Ishikawa (cell line): ENCODE results near the gene CYTH4.

Experiments used
- CEBPB ChIP-seq: IDR thresholded peaks from 2 replicates; pipeline ENCODE4 v1.6.1; 2012
- CREB1 ChIP-seq: IDR thresholded peaks from 2 replicates; pipeline ENCODE4 v1.6.1; 2012; ENCODE audit warnings: low read depth
- EGR1 ChIP-seq: IDR thresholded peaks from 2 replicates; pipeline ENCODE4 v1.6.1; 2012
- EP300 ChIP-seq: IDR thresholded peaks from 2 replicates; pipeline ENCODE4 v1.6.1; 2012; ENCODE audit warnings: borderline replicate concordance
- FOXM1 ChIP-seq: IDR thresholded peaks from 2 replicates; pipeline ENCODE4 v1.6.1; 2012; ENCODE audit warnings: low read depth, borderline replicate concordance
- MAX ChIP-seq: IDR thresholded peaks from 2 replicates; pipeline ENCODE4 v1.6.1; 2012
- NFIC ChIP-seq: IDR thresholded peaks from 2 replicates; pipeline ENCODE4 v1.6.1; 2012
- RAD21 ChIP-seq: IDR thresholded peaks from 2 replicates; pipeline ENCODE4 v1.6.1; 2012; ENCODE audit warnings: low read depth
- TAF1 ChIP-seq: IDR thresholded peaks from 2 replicates; pipeline ENCODE4 v1.6.1; 2012; ENCODE audit warnings: low read depth, mild to moderate bottlenecking
- TCF12 ChIP-seq: IDR thresholded peaks from 2 replicates; pipeline ENCODE4 v1.6.1; 2012; ENCODE audit warnings: low read depth
- TEAD4 ChIP-seq: IDR thresholded peaks from 2 replicates; pipeline ENCODE4 v1.6.1; 2012
- YY1 ChIP-seq: IDR thresholded peaks from 2 replicates; pipeline ENCODE4 v1.6.1; 2012; ENCODE audit warnings: low read depth
- ZBTB7A ChIP-seq: IDR thresholded peaks from 2 replicates; pipeline ENCODE4 v1.6.1; 2012; ENCODE audit warnings: low read depth
- TF ChIP-seq, protein P1 (sequence below): IDR thresholded peaks from 2 replicates; pipeline ENCODE4 v1.6.1; 2012; ENCODE audit warnings: low read depth, mild to moderate bottlenecking
- TF ChIP-seq, protein P2 (sequence below): IDR thresholded peaks from 2 replicates; pipeline ENCODE4 v1.6.1; 2012

Gene CYTH4

GRCh38 chr22:37346505-37346895, 64.2 kb downstream of the CYTH4 start:
- TF ChIP-seq, protein P1, sequence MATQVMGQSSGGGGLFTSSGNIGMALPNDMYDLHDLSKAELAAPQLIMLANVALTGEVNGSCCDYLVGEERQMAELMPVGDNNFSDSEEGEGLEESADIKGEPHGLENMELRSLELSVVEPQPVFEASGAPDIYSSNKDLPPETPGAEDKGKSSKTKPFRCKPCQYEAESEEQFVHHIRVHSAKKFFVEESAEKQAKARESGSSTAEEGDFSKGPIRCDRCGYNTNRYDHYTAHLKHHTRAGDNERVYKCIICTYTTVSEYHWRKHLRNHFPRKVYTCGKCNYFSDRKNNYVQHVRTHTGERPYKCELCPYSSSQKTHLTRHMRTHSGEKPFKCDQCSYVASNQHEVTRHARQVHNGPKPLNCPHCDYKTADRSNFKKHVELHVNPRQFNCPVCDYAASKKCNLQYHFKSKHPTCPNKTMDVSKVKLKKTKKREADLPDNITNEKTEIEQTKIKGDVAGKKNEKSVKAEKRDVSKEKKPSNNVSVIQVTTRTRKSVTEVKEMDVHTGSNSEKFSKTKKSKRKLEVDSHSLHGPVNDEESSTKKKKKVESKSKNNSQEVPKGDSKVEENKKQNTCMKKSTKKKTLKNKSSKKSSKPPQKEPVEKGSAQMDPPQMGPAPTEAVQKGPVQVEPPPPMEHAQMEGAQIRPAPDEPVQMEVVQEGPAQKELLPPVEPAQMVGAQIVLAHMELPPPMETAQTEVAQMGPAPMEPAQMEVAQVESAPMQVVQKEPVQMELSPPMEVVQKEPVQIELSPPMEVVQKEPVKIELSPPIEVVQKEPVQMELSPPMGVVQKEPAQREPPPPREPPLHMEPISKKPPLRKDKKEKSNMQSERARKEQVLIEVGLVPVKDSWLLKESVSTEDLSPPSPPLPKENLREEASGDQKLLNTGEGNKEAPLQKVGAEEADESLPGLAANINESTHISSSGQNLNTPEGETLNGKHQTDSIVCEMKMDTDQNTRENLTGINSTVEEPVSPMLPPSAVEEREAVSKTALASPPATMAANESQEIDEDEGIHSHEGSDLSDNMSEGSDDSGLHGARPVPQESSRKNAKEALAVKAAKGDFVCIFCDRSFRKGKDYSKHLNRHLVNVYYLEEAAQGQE: no peak
- TF ChIP-seq CREB1 (no peak), NFIC (no peak), TCF12 (no peak), RAD21 (no peak), CEBPB (no peak), MAX (no peak), ZBTB7A (no peak), EGR1 (no peak), TAF1 (no peak), FOXM1 (no peak), YY1 (no peak), TEAD4 (no peak), EP300 (no peak)
- TF ChIP-seq, protein P2, sequence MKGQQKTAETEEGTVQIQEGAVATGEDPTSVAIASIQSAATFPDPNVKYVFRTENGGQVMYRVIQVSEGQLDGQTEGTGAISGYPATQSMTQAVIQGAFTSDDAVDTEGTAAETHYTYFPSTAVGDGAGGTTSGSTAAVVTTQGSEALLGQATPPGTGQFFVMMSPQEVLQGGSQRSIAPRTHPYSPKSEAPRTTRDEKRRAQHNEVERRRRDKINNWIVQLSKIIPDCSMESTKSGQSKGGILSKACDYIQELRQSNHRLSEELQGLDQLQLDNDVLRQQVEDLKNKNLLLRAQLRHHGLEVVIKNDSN: no peak

GRCh38 chr22:37349043-37349814, 66.9 kb downstream of the CYTH4 start:
- TF ChIP-seq RAD21: no peak
- no peak for TF ChIP-seq TEAD4
- TF ChIP-seq, protein P1: no peak
- TF ChIP-seq TAF1: no peak
- TF ChIP-seq ZBTB7A: no peak
- TF ChIP-seq YY1: no peak
- no peak for TF ChIP-seq NFIC
- no peak for TF ChIP-seq TCF12
- no peak for TF ChIP-seq EP300
- no peak for TF ChIP-seq EGR1
- no peak for TF ChIP-seq CEBPB
- no peak for TF ChIP-seq MAX

GRCh38 chr22:37351232-37351631, 68.9 kb downstream of the CYTH4 start:
- TF ChIP-seq, protein P1: no peak
- no peak for TF ChIP-seq TAF1
- TF ChIP-seq TCF12: 0 out of 2 replicates have a peak, but pooled peaks have one; percentile 15
- TF ChIP-seq MAX: no peak
- no peak for TF ChIP-seq CREB1
- TF ChIP-seq CEBPB: no peak
- no peak for TF ChIP-seq EGR1
- TF ChIP-seq NFIC: peak; percentile 12; the same call in 1 of the 2 replicates

DNA sequence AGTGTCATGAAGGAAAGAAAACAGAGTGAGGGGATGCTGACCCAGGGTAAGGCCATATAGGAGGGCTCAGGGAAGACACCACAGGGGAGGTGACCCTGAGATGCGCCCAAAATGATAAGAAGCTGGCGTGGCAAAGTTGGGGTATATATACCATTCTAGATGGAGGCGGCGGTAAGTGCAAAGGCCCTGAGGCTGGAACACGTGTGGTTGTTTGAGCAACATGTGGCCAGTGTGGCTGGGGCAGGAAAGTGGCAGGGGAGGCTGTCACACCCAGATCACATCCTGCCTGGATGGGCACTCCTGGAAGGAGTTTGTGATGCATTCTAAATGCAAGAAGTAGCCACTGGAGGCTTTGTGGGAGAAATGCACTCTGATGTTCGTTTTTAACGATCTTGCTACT, 70.2 kb downstream of the CYTH4 start:
- TF ChIP-seq EGR1 (no peak), CEBPB (no peak), CREB1 (no peak), TAF1 (no peak), EP300 (no peak), YY1 (no peak), FOXM1 (no peak), NFIC (no peak), MAX (no peak)
- TF ChIP-seq, protein P2: no peak
- TF ChIP-seq, protein P1: no peak
